Measurements from ENCODE around the gene KCNMB4.

GRCh38 chr12:70332236-70332635, 33.9 kb upstream of the KCNMB4 start:
- no peak for TF ChIP-seq CTCF (IDR thresholded peaks at IDR 0.05)
- no peak for TF ChIP-seq POLR2A (IDR thresholded peaks at IDR 0.05; ENCODE audit: low read depth)

Data from esophagus muscularis mucosa (tissue), 3 donors.